ENCODE data around the gene FBLN1.

- TF ChIP-seq CTCF (IDR thresholded peaks at IDR 0.05; ENCODE audit: low read depth, low read length) (no peak), EZH2phosphoT487 (IDR thresholded peaks at IDR 0.05; ENCODE audit: low read depth) (no peak)
Observed at GRCh38 chr22:45574069-45574703, 71.5 kb downstream of the FBLN1 start.
